ENCODE data around the gene GNAI3.

The GNAI3 gene

GRCh38 chr1:109538827-109539555 lies 9.4 kb upstream of the GNAI3 start:
- no peak overlapping the region for H2BK12ac ChIP-seq (ENCODE audit: low read length in 2 of 2)
- H3K79me1 ChIP-seq (replicated peaks; ENCODE audit: low read length, poor library complexity, severe bottlenecking) = no peaks in the 10 kb centered on the region
- H3K18ac ChIP-seq (ENCODE audit: low read depth in 1 of 2, low read length in 2 of 2) = no peak overlapping the region
- no peak overlapping the region for H3K14ac ChIP-seq (ENCODE audit: low read length in 2 of 2)
- WGBS = 90% methylated on average over 7 of the region's 9 CpGs
- H3K9ac ChIP-seq (ENCODE audit: low read length) = no peak overlapping the region
- H3K4me2 ChIP-seq (ENCODE audit: low read length, poor library complexity, severe bottlenecking) = no peak overlapping the region
- no peak overlapping the region for H4K8ac ChIP-seq (ENCODE audit: low read length)
- no peak overlapping the region for H3K23ac ChIP-seq (ENCODE audit: low read length in 2 of 2)
- H3K27me3 ChIP-seq (ENCODE audit: control insufficient read depth in 1 of 2, insufficient read depth in 1 of 2, low read length in 2 of 2) = peaks cover 33 to 39% of the 10 kb centered on the region in 2 experiments
- DNase-seq = no peak
- H3K4me3 ChIP-seq (ENCODE audit: insufficient read depth in 1 of 2, low read depth in 1 of 2, low read length in 2 of 2) = no peak overlapping the region
- H2BK15ac ChIP-seq (ENCODE audit: low read depth, poor library complexity, severe bottlenecking) = no peak overlapping the region
- no peak overlapping the region for H4K91ac ChIP-seq (ENCODE audit: low read length)
- H3K27ac ChIP-seq (ENCODE audit: low read length, poor library complexity, severe bottlenecking) = no peak overlapping the region
- no peak overlapping the region for H2AK5ac ChIP-seq (ENCODE audit: low read length, severe bottlenecking)
- H3K4ac ChIP-seq (ENCODE audit: low read depth in 1 of 2, low read length in 2 of 2) = no peak overlapping the region
- no peaks in the 10 kb centered on the region for H3K36me3 ChIP-seq (ENCODE audit: control insufficient read depth in 1 of 2, insufficient read depth in 2 of 2, low read depth in 1 of 2, low read length in 2 of 2)
- no peak overlapping the region for H2BK120ac ChIP-seq (ENCODE audit: low read depth, low read length)
- H2AFZ ChIP-seq (ENCODE audit: low read depth, low read length) = no peak overlapping the region
- H3K9me3 ChIP-seq (ENCODE audit: control insufficient read depth, low read length) = no peaks in the 10 kb centered on the region
- no peak overlapping the region for H2BK5ac ChIP-seq (ENCODE audit: low read depth, low read length, poor library complexity, severe bottlenecking)
- H3K4me1 ChIP-seq (ENCODE audit: control insufficient read depth, insufficient read depth, low read depth, low read length) = peaks cover 2% of the 10 kb centered on the region

DNA sequence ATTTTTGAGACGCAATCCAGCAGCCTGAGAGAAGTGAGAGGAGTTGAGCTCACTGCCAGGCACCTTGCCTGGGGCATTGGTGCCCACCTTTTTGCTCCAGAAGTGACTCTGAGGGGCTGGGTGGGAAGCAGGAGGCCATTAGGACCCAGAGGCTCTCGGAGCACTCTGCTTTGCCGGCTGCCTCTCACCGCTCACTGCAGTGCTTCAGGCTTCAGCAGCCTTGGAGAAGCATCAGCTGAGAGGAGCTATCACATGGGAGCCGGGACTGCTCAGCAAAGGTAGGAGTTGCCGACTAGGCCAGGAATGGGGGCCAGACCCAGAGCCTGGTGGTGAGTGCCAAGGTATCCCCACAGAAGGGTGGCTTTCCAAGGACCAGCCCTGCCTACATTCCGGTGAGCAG lies 8.7 kb upstream of the GNAI3 start, which contains the start of gene GPR61:
Gene GPR61 (plus strand): TSS at position 197 of the 400 bp plus-strand sequence. CDS start 3,151 bp downstream, outside the sequence.
- H3K27me3 ChIP-seq (ENCODE audit: control insufficient read depth in 1 of 2, insufficient read depth in 1 of 2, low read length in 2 of 2) = peaks cover 36 to 43% of the 10 kb centered on the region in 2 experiments
- no peak for DNase-seq

GRCh38 chr1:109541102-109541501 lies 7.3 kb upstream of the GNAI3 start:
- no peak for DNase-seq
- WGBS = 87% methylated on average over 3 of the region's 3 CpGs
- H3K23ac ChIP-seq (ENCODE audit: low read length in 2 of 2) = no peak overlapping the region
- H3K18ac ChIP-seq (ENCODE audit: low read depth in 1 of 2, low read length in 2 of 2) = no peak overlapping the region
- H3K14ac ChIP-seq (ENCODE audit: low read length in 2 of 2) = no peak overlapping the region
- no peak overlapping the region for H3K4me3 ChIP-seq (ENCODE audit: insufficient read depth in 1 of 2, low read depth in 1 of 2, low read length in 2 of 2)
- H2BK12ac ChIP-seq (ENCODE audit: low read length in 2 of 2) = no peak overlapping the region
- H3K9ac ChIP-seq (ENCODE audit: low read length) = no peak overlapping the region
- H3K9me3 ChIP-seq (ENCODE audit: control insufficient read depth, low read length) = no peaks in the 10 kb centered on the region
- no peak overlapping the region for H2BK5ac ChIP-seq (ENCODE audit: low read depth, low read length, poor library complexity, severe bottlenecking)
- H3K4ac ChIP-seq (ENCODE audit: low read depth in 1 of 2, low read length in 2 of 2) = no peak overlapping the region
- no peak overlapping the region for H4K8ac ChIP-seq (ENCODE audit: low read length)
- no peaks in the 10 kb centered on the region for H3K79me1 ChIP-seq (replicated peaks; ENCODE audit: low read length, poor library complexity, severe bottlenecking)
- no peak overlapping the region for H2BK15ac ChIP-seq (ENCODE audit: low read depth, poor library complexity, severe bottlenecking)
- peaks cover 36 to 43% of the 10 kb centered on the region in 2 experiments for H3K27me3 ChIP-seq (ENCODE audit: control insufficient read depth in 1 of 2, insufficient read depth in 1 of 2, low read length in 2 of 2)
- no peak overlapping the region for H4K91ac ChIP-seq (ENCODE audit: low read length)
- no peak overlapping the region for H2AFZ ChIP-seq (ENCODE audit: low read depth, low read length)
- peaks cover 2% of the 10 kb centered on the region for H3K4me1 ChIP-seq (ENCODE audit: control insufficient read depth, insufficient read depth, low read depth, low read length)
- H3K4me2 ChIP-seq (ENCODE audit: low read length, poor library complexity, severe bottlenecking) = no peak overlapping the region
- no peak overlapping the region for H2BK120ac ChIP-seq (ENCODE audit: low read depth, low read length)
- H3K27ac ChIP-seq (ENCODE audit: low read length, poor library complexity, severe bottlenecking) = no peak overlapping the region
- H3K36me3 ChIP-seq (ENCODE audit: control insufficient read depth in 1 of 2, insufficient read depth in 2 of 2, low read depth in 1 of 2, low read length in 2 of 2) = no peaks in the 10 kb centered on the region
- no peak overlapping the region for H2AK5ac ChIP-seq (ENCODE audit: low read length, severe bottlenecking)

More for the DNA sequence above, 8.7 kb upstream of the GNAI3 start, which contains the start of gene GPR61:
- H2BK15ac ChIP-seq (ENCODE audit: low read depth, poor library complexity, severe bottlenecking) = no peak within 1 kb of the TSS
- peaks cover 2% of the 10 kb centered on the region for H3K4me1 ChIP-seq (ENCODE audit: control insufficient read depth, insufficient read depth, low read depth, low read length)
- H3K4ac ChIP-seq (ENCODE audit: low read depth in 1 of 2, low read length in 2 of 2) = no peak within 1 kb of the TSS
- H2BK12ac ChIP-seq (ENCODE audit: low read length in 2 of 2) = no peak within 1 kb of the TSS
- H2BK5ac ChIP-seq (ENCODE audit: low read depth, low read length, poor library complexity, severe bottlenecking) = no peak within 1 kb of the TSS
- H3K9me3 ChIP-seq (ENCODE audit: control insufficient read depth, low read length) = no peaks in the 10 kb centered on the region
- H3K9ac ChIP-seq (ENCODE audit: low read length) = no peak within 1 kb of the TSS
- no peaks in the 10 kb centered on the region for H3K79me1 ChIP-seq (replicated peaks; ENCODE audit: low read length, poor library complexity, severe bottlenecking)
- H4K91ac ChIP-seq (ENCODE audit: low read length) = no peak within 1 kb of the TSS
- no peak within 1 kb of the TSS for H3K23ac ChIP-seq (ENCODE audit: low read length in 2 of 2)
- H4K8ac ChIP-seq (ENCODE audit: low read length) = no peak within 1 kb of the TSS
- H3K36me3 ChIP-seq (ENCODE audit: control insufficient read depth in 1 of 2, insufficient read depth in 2 of 2, low read depth in 1 of 2, low read length in 2 of 2) = no peaks in the 10 kb centered on the region
- no peak within 1 kb of the TSS for H3K4me3 ChIP-seq (ENCODE audit: insufficient read depth in 1 of 2, low read depth in 1 of 2, low read length in 2 of 2)
- H2AFZ ChIP-seq (ENCODE audit: low read depth, low read length) = no peak within 1 kb of the TSS
- no peak within 1 kb of the TSS for H3K27ac ChIP-seq (ENCODE audit: low read length, poor library complexity, severe bottlenecking)
- no peak within 1 kb of the TSS for H3K14ac ChIP-seq (ENCODE audit: low read length in 2 of 2)
- H2BK120ac ChIP-seq (ENCODE audit: low read depth, low read length) = no peak within 1 kb of the TSS
- no peak within 1 kb of the TSS for H3K18ac ChIP-seq (ENCODE audit: low read depth in 1 of 2, low read length in 2 of 2)
- no peak within 1 kb of the TSS for H2AK5ac ChIP-seq (ENCODE audit: low read length, severe bottlenecking)
- H3K4me2 ChIP-seq (ENCODE audit: low read length, poor library complexity, severe bottlenecking) = no peak within 1 kb of the TSS
- WGBS = 45% methylated on average over 7 of the region's 7 CpGs

- Histone ChIP-seq H3K79me1 (replicated peaks; ENCODE audit: low read length, poor library complexity, severe bottlenecking) (peaks cover 1% of the 10 kb centered on the region), H3K4me2 (ENCODE audit: low read length, poor library complexity, severe bottlenecking) (no peak overlapping the region), H3K18ac (ENCODE audit: low read depth in 1 of 2, low read length in 2 of 2) (no peak overlapping the region), H2BK15ac (ENCODE audit: low read depth, poor library complexity, severe bottlenecking) (no peak overlapping the region), H2AK5ac (ENCODE audit: low read length, severe bottlenecking) (no peak overlapping the region), H2BK120ac (ENCODE audit: low read depth, low read length) (no peak overlapping the region), H2BK5ac (ENCODE audit: low read depth, low read length, poor library complexity, severe bottlenecking) (no peak overlapping the region), H3K23ac (ENCODE audit: low read length in 2 of 2) (no peak overlapping the region), H4K8ac (ENCODE audit: low read length) (no peak overlapping the region), H3K4me3 (ENCODE audit: insufficient read depth in 1 of 2, low read depth in 1 of 2, low read length in 2 of 2) (no peak overlapping the region), H4K91ac (ENCODE audit: low read length) (no peak overlapping the region), H3K9me3 (ENCODE audit: control insufficient read depth, low read length) (no peaks in the 10 kb centered on the region), H3K4me1 (ENCODE audit: control insufficient read depth, insufficient read depth, low read depth, low read length) (peaks cover 2% of the 10 kb centered on the region), H3K4ac (ENCODE audit: low read depth in 1 of 2, low read length in 2 of 2) (no peak overlapping the region), H2BK12ac (ENCODE audit: low read length in 2 of 2) (no peak overlapping the region), H3K9ac (ENCODE audit: low read length) (no peak overlapping the region), H3K36me3 (ENCODE audit: control insufficient read depth in 1 of 2, insufficient read depth in 2 of 2, low read depth in 1 of 2, low read length in 2 of 2) (no peaks in the 10 kb centered on the region), H3K27ac (ENCODE audit: low read length, poor library complexity, severe bottlenecking) (no peak overlapping the region), H3K14ac (ENCODE audit: low read length in 2 of 2) (no peak overlapping the region), H2AFZ (ENCODE audit: low read depth, low read length) (no peak overlapping the region), H3K27me3 (ENCODE audit: control insufficient read depth in 1 of 2, insufficient read depth in 1 of 2, low read length in 2 of 2) (peaks cover 36 to 43% of the 10 kb centered on the region in 2 experiments)
- 88% methylated on average over 10 of the region's 10 CpGs for WGBS
- no peak for DNase-seq
These were observed 5.8 kb upstream of the GNAI3 start for GRCh38 chr1:109542657-109543056.
